HL-60 (cell line): ENCODE data around the gene ZNF254.
"Not testable (repeated sequence)": the region's sequence is repeated elsewhere in the genome, so short reads cannot be mapped to it uniquely, and the experiment has no call there.

Experiments
- DNase-seq, 2 experiments: peaks; one replicate each; pipeline ENCODE4 v3.0.0-alpha.2; 2010 to 2020; ENCODE audit warnings: low read depth in 1 of 2, low spot score in 1 of 2
- H3K27ac ChIP-seq: fragments of 250-450 bp; sonication (Bioruptor Pico); replicated peaks from 2 replicates; pipeline ENCODE4 v1.5.1; 2020; ENCODE audit warnings: mild to moderate bottlenecking, moderate library complexity
- H3K27me3 ChIP-seq: fragments of 250-450 bp; sonication (Bioruptor Pico); 2 replicates; pipeline ENCODE4 v1.5.1; 2021; ENCODE audit warnings: mild to moderate bottlenecking, moderate library complexity; ENCODE audit not compliant: insufficient read depth, poor library complexity, severe bottlenecking
- H3K4me3 ChIP-seq: replicated peaks from 2 replicates; pipeline ENCODE4 v1.5.1; 2011; ENCODE audit warnings: mild to moderate bottlenecking, control low read depth, low read length; ENCODE audit not compliant: insufficient read depth
- CTCF ChIP-seq: IDR thresholded peaks from one replicate; pipeline ENCODE4 v1.5.1; 2011; ENCODE audit warnings: low read length, control low read depth, inconsistent platforms; ENCODE audit not compliant: insufficient read depth
- GABPA ChIP-seq: IDR thresholded peaks from 2 replicates; pipeline ENCODE4 v1.6.1; 2012; ENCODE audit warnings: low read depth
- POLR2AphosphoS5 ChIP-seq: IDR thresholded peaks from 2 replicates; pipeline ENCODE4 v1.6.1; 2012; ENCODE audit warnings: low read depth
- REST ChIP-seq: IDR thresholded peaks from 2 replicates; pipeline ENCODE4 v1.6.1; 2012; ENCODE audit warnings: low read depth; ENCODE audit not compliant: insufficient replicate concordance
- SPI1 ChIP-seq: IDR thresholded peaks from 2 replicates; pipeline ENCODE4 v1.6.1; 2012; ENCODE audit warnings: low read depth, mild to moderate bottlenecking, borderline replicate concordance

ZNF254 gene

DNA sequence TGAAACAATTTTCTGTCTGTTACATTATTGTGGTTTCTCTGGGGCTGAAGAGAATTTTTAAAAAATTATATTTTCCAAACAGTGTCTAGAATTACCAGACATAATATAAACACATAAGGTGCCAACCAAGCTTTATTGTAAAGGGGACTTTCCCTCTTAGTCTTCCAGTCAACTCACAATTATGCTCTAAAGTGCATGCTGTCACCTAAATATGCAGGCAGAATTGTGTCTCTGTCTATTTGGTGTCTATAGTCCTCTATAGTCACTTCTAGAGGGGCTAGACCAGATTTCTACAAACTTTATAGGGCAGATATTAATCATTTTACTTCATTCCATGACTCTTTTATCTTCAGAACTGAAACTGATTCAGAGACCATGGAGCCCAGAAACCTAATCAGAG, 12.8 kb downstream of the ZNF254 start:
- Histone ChIP-seq H3K27me3 (no peaks in the 10 kb centered on the region), H3K4me3 (no peak overlapping the region), H3K27ac (no peak overlapping the region)
- TF ChIP-seq GABPA: no peak
- no peak for TF ChIP-seq POLR2AphosphoS5
- no peak for DNase-seq

DNA sequence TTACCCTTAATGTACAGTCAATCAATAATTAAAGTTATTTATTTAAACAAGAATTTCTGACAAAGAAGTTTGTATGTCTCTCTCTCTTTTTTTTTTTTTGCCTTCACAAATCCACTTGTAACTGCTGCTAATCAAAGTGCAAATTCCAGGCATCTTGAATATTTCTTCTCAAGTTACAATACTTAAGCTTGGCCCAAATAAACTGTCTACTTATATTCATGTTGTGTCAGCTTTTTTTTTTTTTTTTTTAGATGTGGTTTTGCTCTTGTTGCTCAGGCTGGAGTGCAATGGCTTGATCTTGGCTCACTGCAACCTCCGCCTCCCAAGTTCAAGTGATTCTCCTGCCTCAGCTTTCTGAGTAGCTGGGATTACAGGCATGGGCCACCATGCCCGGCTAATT, 13.6 kb downstream of the ZNF254 start:
- not testable (repeated sequence) for H3K4me3 ChIP-seq, H3K27me3 ChIP-seq, H3K27ac ChIP-seq, DNase-seq

GRCh38 chr19:24101459-24102115, 14.6 kb downstream of the ZNF254 start:
- DNase-seq: no peak
- no peak overlapping the region for H3K4me3 ChIP-seq
- no peak overlapping the region for H3K27ac ChIP-seq
- TF ChIP-seq GABPA: no peak
- TF ChIP-seq REST: no peak
- TF ChIP-seq POLR2AphosphoS5: no peak
- no peak for TF ChIP-seq SPI1
- no peak for TF ChIP-seq CTCF
- no peaks in the 10 kb centered on the region for H3K27me3 ChIP-seq

GRCh38 chr19:24127601-24128000, 40.6 kb downstream of the ZNF254 start:
- DNase-seq: no peak
- Histone ChIP-seq H3K27me3 (no peaks in the 10 kb centered on the region), H3K27ac (no peak overlapping the region), H3K4me3 (no peak overlapping the region)
- TF ChIP-seq GABPA (no peak), POLR2AphosphoS5 (no peak), SPI1 (no peak), REST (no peak), CTCF (no peak)

- Histone ChIP-seq H3K4me3 (no peak overlapping the region), H3K27ac (no peak overlapping the region), H3K27me3 (no peaks in the 10 kb centered on the region)
- peak; percentile 21 to 39 for DNase-seq
- TF ChIP-seq POLR2AphosphoS5 (no peak), REST (no peak), CTCF (no peak), GABPA (no peak), SPI1 (no peak)
Observed at GRCh38 chr19:24140099-24140498, 53.1 kb downstream of the ZNF254 start.
